Spleen (tissue), 7 donors: ENCODE measurements around the gene PRIMA1.

Source experiments
- CTCF ChIP-seq, 11 experiments: fragments of 200-600 bp in 7 of 11; fragments of 450-650 bp in 4 of 11; sonication (generic) in 4 of 11; IDR thresholded peaks in 8 of 11; conservative IDR thresholded peaks in 3 of 11; 1 replicate in 7 of 11; 2 replicates in 4 of 11; pipeline versions ENCODE4 v1.4.0 to v1.8.0; 2016 to 2021; ENCODE audit warnings: antibody characterized with exemption in 11 of 11, inconsistent platforms in 4 of 11, mild to moderate bottlenecking in 1 of 11
- POLR2A ChIP-seq, 3 donors: fragments of 450-650 bp; IDR thresholded peaks; one replicate each; pipeline ENCODE4 v1.5.1; 2017; ENCODE audit warnings: antibody characterized with exemption in 3 of 3, mild to moderate bottlenecking in 1 of 3
- donor health status: DM: no; HTN: no; CAD: no; lungs with moderate emphysema.
- donor health status: DM: no; HTN: no; CAD: no.
- donor health status: DM: no; HTN: no; CAD: no.

GRCh38 chr14:93712079-93712837 lies 76.0 kb downstream of the PRIMA1 start:
- TF ChIP-seq POLR2A (IDR thresholded peaks at IDR 0.05): no peak
- no peak for TF ChIP-seq CTCF (IDR thresholded peaks at IDR 0.05 in 8 of 11, conservative IDR thresholded peaks at IDR 0.05 in 3 of 11)
